Measurements from ENCODE around the gene ITPKC.
"Not testable (repeated sequence)": the region's sequence is repeated elsewhere in the genome, so short reads cannot be mapped to it uniquely, and the experiment has no call there.

The ITPKC gene

DNA sequence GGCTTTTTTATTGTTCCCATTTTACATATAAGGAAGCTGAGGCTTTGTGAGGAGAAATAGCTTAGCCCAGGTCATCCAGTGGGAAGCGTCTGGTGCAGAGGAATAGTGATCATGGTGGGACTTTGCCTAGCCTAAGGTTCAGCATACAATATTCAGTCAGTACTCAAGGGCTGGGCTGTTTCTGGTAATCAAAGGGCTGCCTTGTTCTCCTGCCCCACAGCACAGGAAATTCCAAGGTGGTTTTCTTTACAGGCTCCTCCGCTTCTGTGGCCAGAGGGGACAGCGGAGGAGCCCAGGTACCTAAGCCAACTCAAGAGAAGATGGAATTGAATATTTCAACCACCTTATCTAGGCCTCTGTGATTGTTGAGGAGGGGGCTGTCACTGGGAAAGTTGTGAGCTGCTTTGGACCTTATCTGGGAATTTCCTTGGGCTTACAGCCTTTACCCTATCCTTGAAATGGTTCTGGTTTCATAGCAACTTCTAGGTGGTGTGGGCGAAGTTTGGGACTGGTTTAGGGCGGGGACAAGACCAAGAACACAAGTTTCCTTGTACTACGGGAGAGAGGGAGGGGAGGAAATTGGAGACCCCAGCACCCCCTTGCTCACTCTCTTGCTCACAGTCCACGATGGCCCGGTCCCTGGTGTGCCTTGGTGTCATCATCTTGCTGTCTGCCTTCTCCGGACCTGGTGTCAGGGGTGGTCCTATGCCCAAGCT lies 58.2 kb downstream of the ITPKC start, which contains the start of gene MIA:
Gene MIA (plus strand): TSS at position 606 of the 716 bp plus-strand sequence. CDS start 22 bp downstream, at position 628.
- no peak for DNase-seq

DNA sequence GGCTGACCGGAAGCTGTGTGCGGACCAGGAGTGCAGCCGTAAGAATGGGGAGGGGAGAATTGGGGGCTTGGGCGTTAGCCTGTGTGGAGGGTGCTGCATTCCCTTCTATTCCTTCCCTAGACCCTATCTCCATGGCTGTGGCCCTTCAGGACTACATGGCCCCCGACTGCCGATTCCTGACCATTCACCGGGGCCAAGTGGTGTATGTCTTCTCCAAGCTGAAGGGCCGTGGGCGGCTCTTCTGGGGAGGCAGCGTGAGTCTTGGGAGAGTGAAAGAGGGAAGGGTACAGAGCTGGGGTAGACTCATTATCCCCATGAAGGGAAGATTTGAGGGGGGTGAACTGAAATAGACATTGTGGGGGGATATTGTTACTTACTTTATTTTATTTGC lies 58.7 kb downstream of the ITPKC start:
- no peak for DNase-seq

DNA sequence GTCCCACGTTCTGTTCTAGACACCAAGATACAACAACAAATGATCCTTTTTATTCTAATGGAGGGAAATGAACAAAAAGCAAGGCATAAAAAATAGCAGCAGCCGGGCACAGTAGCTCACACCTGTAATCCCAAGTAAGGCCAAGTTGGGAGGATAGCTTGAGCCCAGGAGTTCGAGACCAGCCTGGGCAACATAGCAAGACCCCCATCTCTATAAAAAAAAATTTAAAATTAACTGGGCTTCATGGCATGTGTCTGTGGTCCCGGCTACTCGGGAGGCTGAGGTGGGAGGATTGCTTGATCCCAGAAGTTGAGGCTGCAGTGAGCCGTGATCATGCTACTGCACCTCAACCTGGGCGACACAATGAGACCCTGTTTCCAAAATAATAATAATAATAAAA lies 59.5 kb downstream of the ITPKC start:
- DNase-seq: no peak

DNA sequence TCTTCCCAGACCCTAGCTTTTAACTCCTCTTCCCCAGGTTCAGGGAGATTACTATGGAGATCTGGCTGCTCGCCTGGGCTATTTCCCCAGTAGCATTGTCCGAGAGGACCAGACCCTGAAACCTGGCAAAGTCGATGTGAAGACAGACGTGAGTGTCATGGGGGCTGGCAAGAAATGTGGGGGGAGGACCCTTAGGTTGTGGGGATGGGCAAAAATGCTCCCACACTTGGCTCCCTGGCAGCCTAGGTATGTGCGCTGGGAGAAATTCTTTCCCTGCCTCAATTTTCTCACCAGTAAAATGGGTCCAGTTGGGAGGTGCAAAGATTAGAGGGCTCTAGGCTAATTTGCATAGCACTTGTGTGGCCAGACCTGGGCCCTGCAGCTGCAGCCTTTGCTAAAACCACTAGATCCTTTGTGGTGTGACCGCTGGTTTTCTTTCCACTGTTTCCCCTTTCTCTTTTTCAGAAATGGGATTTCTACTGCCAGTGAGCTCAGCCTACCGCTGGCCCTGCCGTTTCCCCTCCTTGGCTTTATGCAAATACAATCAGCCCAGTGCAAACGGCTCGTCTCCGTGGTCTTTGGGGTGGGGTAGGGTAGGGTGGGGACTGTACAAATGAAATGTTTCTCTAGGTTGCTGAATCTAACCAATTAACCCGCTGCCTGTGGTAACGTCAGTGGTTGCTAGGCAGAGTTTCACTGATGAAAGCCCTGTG lies 60.2 kb downstream of the ITPKC start:
- peak; percentile 97 to 98 for DNase-seq

DNA sequence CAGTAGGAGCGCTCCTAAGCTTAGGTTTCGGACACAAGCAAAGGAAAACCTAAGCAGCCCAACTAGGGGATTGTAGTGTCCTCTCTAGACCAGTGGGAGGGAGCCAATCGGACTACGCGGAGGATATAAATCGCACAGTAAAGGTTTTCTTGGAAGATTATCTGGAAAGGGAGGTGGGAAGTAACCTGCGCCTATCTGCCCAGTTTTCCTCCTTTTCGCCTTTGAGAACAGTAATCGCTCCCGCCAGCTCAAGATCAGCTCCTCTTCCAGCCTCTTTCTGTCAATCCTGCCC lies 60.7 kb downstream of the ITPKC start:
- DNase-seq: no peak

DNA sequence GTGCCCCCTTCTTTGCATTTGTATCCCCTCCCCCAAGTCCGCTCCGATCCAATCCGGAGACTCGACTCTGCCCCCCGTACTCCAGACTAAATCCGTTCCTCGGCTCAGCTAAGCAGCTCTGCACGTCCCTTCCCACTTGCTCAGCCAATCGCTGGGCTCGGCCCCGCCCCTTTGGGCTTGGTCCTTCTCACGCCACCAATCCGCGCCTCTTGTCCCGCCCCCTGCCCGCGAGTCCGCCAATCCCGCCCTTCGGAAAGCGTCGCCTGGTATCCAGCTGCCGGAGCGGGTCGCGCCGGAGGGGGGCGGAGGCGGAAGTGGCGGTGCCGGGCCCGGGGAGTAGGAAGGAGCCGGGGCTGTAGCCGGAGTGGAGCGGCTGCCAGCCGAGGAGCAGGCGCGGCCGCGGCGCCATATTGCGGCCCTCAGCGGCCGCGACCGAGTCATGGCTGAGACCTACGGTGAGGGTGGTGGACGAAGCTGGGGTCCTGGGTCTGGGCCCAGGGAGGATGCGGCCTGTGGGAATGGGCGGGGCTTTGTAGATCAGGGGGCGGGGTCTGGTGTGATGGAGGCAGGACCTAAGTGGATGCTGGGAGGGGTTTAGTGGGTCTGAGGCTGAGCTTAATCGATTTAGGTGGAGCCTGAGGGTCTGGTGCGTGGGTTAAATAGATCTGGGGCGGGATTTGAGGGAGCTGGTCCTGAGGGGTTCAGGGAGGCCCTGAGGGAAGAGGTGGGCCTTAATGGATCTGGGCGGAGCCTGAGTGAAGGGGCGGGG lies 61.2 kb downstream of the ITPKC start, which contains the start of gene RAB4B:
Gene RAB4B (plus strand): TSS at position 311 of the 769 bp plus-strand sequence. CDS start 129 bp downstream, at position 440.
- DNase-seq: peak; percentile 100

DNA sequence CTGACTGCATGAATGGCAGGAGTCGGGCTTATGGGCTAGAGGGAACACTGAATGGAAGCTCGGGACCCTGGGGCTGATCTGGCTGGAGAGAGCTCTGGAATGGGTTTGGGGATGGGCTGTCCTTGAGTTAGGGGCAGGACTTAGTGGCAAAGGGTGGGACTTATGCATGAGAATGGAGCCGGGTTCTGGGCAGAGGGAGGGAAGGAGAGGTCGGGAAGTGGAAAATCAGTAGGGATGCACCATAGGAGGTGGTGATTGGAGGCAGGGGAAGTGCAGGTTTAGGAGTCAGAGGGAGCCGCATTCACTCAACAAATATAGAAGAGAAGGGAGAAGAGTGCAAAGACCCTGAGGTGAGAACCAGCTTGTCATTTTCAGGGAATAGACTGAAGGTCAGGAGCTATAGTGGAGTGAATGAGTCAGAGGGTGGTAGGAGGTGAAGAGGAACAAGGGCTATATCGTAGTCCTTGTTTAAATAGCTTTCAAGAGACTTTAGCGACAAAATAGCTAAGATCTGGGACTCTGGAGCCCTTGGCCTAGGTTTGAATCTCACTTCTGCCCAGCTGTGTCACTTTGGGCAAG lies 61.9 kb downstream of the ITPKC start:
- no peak for DNase-seq

DNA sequence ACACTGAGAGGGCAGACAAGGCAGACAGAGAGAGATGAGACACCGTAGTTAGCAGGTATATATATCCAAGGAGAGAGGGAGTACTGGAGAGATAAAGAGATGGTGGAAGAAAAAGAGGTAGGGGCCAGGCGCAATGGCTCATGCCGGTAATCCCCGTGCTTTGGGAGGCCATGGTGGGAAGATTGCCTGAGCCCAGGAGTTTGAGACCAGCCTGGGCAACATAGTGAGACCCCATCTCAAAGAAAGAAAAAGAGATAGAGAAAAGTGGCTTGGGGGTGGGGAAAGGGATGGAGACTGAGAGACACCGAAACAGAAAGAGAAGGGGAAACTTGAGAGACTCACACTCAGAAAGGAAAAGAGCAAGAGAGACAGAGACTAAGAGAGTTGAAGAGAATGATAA lies 63.7 kb downstream of the ITPKC start:
- no peak for DNase-seq

DNA sequence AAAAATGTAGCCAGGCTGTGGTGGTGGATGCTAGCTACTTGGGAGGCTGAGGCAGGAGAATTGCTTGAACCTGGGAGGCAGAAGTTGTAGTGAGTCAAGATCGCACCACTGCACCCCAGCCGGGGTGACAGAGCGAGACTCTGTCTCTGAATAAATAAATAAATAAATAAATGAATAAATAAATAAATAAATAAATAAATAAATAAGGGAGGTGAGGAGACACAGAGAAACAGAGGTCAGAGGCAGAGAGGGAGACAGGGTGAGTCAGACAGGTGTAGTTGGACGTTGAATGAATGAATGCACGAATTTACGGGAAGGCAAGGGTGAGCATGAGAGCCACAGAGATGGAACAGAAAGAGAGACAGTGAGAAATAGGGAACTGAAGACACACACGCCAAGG lies 64.2 kb downstream of the ITPKC start:
- no peak for DNase-seq

DNA sequence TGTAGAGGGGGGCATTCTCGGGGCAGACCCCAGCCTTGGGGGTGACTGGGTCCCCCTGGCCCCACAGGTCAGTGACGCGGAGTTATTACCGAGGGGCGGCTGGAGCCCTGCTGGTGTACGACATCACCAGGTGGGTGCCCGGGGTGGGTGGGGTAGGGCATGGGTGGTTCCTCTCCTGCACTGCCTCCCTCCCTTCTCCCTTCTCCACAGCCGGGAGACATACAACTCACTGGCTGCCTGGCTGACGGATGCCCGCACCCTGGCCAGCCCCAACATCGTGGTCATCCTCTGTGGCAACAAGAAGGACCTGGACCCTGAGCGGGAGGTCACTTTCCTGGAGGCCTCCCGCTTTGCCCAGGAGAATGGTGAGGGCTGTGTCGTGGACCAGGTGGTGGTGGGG lies 66.8 kb downstream of the ITPKC start:
- DNase-seq: no peak

DNA sequence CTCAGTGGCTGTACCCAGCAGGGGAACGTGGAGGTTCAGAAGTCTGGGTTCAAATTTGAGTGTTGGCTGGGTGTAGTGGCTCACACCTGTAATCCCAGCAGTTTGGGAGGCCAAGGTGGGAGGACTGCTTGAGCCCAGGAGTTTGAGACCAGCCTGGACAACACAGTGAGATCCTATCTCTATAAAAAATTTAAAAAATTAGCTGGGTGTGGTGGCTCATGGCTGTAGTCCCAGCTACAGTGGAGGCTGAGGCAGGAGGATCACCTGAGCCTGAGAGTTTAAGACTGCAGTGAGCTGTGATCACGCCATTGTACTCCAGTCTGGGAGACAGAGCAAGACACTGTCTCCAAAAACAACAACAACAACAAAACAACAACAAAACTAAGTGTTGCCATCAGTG lies 67.2 kb downstream of the ITPKC start:
- not testable (repeated sequence) for DNase-seq

DNA sequence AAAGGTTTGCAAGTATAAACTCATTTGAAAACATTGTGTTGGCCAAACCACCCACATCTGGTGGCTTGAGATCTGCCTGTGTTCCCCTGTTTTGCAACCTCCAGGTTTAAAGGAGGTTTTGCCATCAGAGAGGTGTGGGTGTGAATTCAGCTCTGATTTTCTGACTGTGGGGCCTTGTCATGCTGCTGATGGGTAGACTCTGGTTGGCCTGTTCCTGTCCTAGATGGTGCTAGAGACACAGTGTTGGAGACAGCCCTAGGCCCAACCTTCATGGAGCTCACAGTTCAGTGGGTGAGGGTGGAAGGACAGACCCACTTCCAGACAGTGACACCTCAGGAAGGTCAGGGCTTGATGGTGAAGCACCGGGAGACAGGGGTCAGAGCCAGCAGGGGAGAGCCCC lies 68.6 kb downstream of the ITPKC start:
- no peak for DNase-seq

DNA sequence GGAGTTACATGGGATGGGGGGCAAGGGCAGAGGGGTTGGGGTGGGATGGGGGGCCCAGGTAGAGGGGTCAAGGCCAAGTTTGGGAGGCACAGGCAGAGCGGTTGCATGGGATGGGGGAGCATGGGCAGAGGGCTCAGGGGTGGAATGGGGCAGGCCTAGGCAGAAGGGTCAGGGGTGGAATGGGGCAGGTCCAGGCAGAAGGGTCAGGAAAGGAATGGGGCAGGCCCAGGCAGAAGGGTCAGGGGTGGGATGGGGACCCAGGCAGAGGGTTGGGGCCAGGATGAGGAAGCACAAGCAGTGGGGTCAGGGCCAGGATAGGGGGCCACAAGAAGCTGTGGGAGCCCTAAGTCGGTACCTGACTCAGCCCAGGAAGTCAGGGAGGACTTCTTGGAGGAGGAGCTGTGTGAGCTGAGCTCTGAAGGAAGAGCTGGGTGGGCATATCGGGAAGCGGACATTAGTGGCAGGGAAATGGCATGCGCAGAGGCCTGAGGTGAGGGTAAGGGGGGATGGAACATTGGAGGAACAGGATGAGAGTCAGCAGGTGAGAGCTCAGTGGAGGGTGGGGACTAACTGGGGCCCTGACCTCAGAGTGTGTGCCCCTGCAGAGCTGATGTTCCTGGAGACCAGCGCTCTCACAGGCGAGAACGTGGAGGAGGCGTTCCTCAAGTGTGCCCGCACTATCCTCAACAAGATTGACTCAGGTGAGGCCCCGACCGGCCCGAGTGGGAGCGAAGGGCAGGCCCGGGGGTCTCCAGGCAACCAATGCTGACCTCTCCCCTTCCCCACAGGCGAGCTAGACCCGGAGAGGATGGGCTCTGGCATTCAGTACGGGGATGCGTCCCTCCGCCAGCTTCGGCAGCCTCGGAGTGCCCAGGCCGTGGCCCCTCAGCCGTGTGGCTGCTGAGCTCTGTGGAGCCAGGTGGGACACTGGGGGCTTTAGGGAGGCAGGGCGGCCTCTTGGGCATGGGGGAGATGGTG lies 69.4 kb downstream of the ITPKC start:
- no peak for DNase-seq
